HepG2 (cell line): ENCODE results near the gene CADPS2. TPM values are rescaled to one million over a fixed set of nuclear protein-coding genes. Genes with fewer than 3 reads are reported as not detected.

Experiments used
- ATAC-seq: fragments of 200-7000 bp; cut with Tn5 transposase; 3 replicates; pipeline ENCODE4 v1.9.1; 2020; ENCODE audit warnings: mild to moderate bottlenecking, moderate library complexity
- BruUV-seq: library from RNA; stranded (reverse); fragments of 400-500 nt; replicated peaks from 2 replicates; lab custom pipeline; 2021; lab: Mats Ljungman, UMichigan
- CTCF ChIA-PET: fragments of 300-600 bp; formaldehyde crosslinking; extraction: SDS; loops from one replicate; lab custom pipeline; 2021; ENCODE audit warnings: low total read pairs, inconsistent platforms, low intra/inter-chr PET ratio; lab: Yijun Ruan, JAX
- POLR2A ChIA-PET: fragments of 350-600 bp; sonication (Branson Sonifier 250); formaldehyde crosslinking; loops from one replicate; lab custom pipeline; 2020; ENCODE audit warnings: antibody characterized with exemption, inconsistent platforms; lab: Yijun Ruan, JAX
- DNase-seq: peaks from one replicate; pipeline ENCODE4 v3.0.0-alpha.2; 2015; ENCODE audit warnings: low spot score
- FAIRE-seq: peaks from 3 replicates; lab custom pipeline; 2011; peaks lifted over from hg19 to GRCh38; lab: Jason Lieb, UNC
- H2AFZ ChIP-seq: one replicate; pipeline ENCODE4 v1.6.1; 2011; ENCODE audit warnings: low read length, inconsistent platforms
- H3K27ac ChIP-seq: fragments of 300-600 bp; 3 replicates; pipeline ENCODE4 v1.8.0; 2011; ENCODE audit warnings: mixed run types, mild to moderate bottlenecking, mixed read lengths, low read length, inconsistent platforms; ENCODE audit not compliant: insufficient read depth; ENCODE audit errors: extremely low read length
- H3K27me3 ChIP-seq, 2 experiments: fragments of 200-600 bp in 1 of 2; 2 replicates in 1 of 2; 3 replicates in 1 of 2; pipeline versions ENCODE4 v1.6.0 to v1.8.0; 2011; ENCODE audit warnings: low read length in 2 of 2, mild to moderate bottlenecking in 2 of 2, moderate library complexity in 2 of 2, inconsistent platforms in 1 of 2; ENCODE audit not compliant: insufficient read depth in 2 of 2, control insufficient read depth in 1 of 2
- H3K36me3 ChIP-seq, 2 experiments: fragments of 200-600 bp in 1 of 2; replicated peaks in 1 of 2; 2 replicates in 1 of 2; 3 replicates in 1 of 2; pipeline versions ENCODE4 v1.5.1 to v1.8.0; 2011; ENCODE audit warnings: low read length in 2 of 2, inconsistent platforms in 1 of 2; ENCODE audit not compliant: insufficient read depth in 2 of 2, control insufficient read depth in 1 of 2
- H3K4me1 ChIP-seq: 2 replicates; pipeline ENCODE4 v1.5.1; 2012; ENCODE audit warnings: low read length, inconsistent platforms; ENCODE audit not compliant: insufficient read depth
- H3K4me2 ChIP-seq: 2 replicates; pipeline ENCODE4 v1.6.0; 2011; ENCODE audit warnings: low read depth, low read length, inconsistent platforms
- H3K4me3 ChIP-seq, 3 experiments: fragments of 200-600 bp in 1 of 3; sonication (generic), shearing (Covaris generic) in 1 of 3; replicated peaks in 1 of 3; 2 replicates each; pipeline ENCODE4 v1.5.1; 2011 to 2016; ENCODE audit warnings: low read length in 3 of 3, inconsistent platforms in 2 of 3, low read depth in 2 of 3, mild to moderate bottlenecking in 2 of 3, control low read depth in 1 of 3, mixed read lengths in 1 of 3; ENCODE audit not compliant: insufficient read depth in 1 of 3
- H3K79me2 ChIP-seq: one replicate; pipeline ENCODE4 v1.6.1; 2011; ENCODE audit warnings: low read length, inconsistent platforms; ENCODE audit not compliant: insufficient read depth
- H3K9ac ChIP-seq: 2 replicates; pipeline ENCODE4 v1.6.0; 2011; ENCODE audit warnings: mild to moderate bottlenecking, low read depth, low read length, inconsistent platforms; ENCODE audit not compliant: insufficient read depth
- H3K9me3 ChIP-seq: 2 replicates; pipeline ENCODE4 v1.5.1; 2012; ENCODE audit warnings: mild to moderate bottlenecking, low read length
- H4K20me1 ChIP-seq: 2 replicates; pipeline ENCODE4 v1.6.0; 2011; ENCODE audit warnings: inconsistent platforms, mild to moderate bottlenecking, low read length, moderate library complexity; ENCODE audit not compliant: insufficient read depth
- CTCF ChIP-seq: sonication (generic); formaldehyde crosslinking; IDR thresholded peaks from 2 replicates; pipeline ENCODE4 v1.5.0; 2020; ENCODE audit warnings: mild to moderate bottlenecking, missing genetic modification reagents, moderate library complexity
- HOXA5 ChIP-seq: sonication (generic); formaldehyde crosslinking; IDR thresholded peaks from 2 replicates; pipeline ENCODE4 v1.4.0; 2020; ENCODE audit warnings: missing genetic modification reagents
- PREB ChIP-seq: sonication (generic); formaldehyde crosslinking; IDR thresholded peaks from 2 replicates; pipeline ENCODE4 v1.4.0; 2020; ENCODE audit warnings: missing genetic modification reagents
- RNF2 ChIP-seq: fragments of 450-650 bp; conservative IDR thresholded peaks from 2 replicates; pipeline ENCODE4 v1.6.1; 2016; ENCODE audit warnings: low read depth
- SMC3 ChIP-seq: IDR thresholded peaks from 2 replicates; pipeline ENCODE4 v1.6.1; 2011; ENCODE audit warnings: low read length, improper control_type of control experiment
- STAG1 ChIP-seq: sonication (generic); formaldehyde crosslinking; IDR thresholded peaks from 2 replicates; pipeline ENCODE4 v1.4.0; 2020; ENCODE audit warnings: missing genetic modification reagents
- ZNF30 ChIP-seq: sonication (generic); formaldehyde crosslinking; IDR thresholded peaks from 2 replicates; pipeline ENCODE4 v1.5.0; 2020; ENCODE audit warnings: mild to moderate bottlenecking, missing genetic modification reagents
- ZNF747 ChIP-seq: sonication (generic); formaldehyde crosslinking; IDR thresholded peaks from 2 replicates; pipeline ENCODE4 v1.8.1; 2023; ENCODE audit warnings: missing genetic modification reagents, mild to moderate bottlenecking, borderline replicate concordance
- WGBS: methylation state at CpG from one replicate; pipeline ENCODE4 v1.1.6; 2017; ENCODE audit warnings: low lambda C conversion rate; 5-methylcytosine and 5-hydroxymethylcytosine counted together
- in situ Hi-C: cut with HindIII; loops from 2 replicates; pipeline ENCODE4 v1.10.0; 2017; ENCODE audit warnings: low pct_unique_long_range_greater_than_20kb; ENCODE audit not compliant: extremely low pct_ligation_motif_present
- intact Hi-C: fragments of 100-400 bp; cut with micrococcal nuclease; formaldehyde crosslinking; loops from one replicate; pipeline ENCODE4 v1.10.0; 2022; ENCODE audit not compliant: unreplicated experiment
- polyA plus RNA-seq, 8 experiments: library from polyadenylated mRNA; depleted of rRNA in 3 of 8; stranded (reverse) in 7 of 8; unstranded in 1 of 8; fragments of >200 nt; fragmentation: Illumina TruSeq in 4 of 8; extraction: Trizol in 4 of 8; gene quantifications; 2 replicates each; pipeline versions ENCODE4 v1.2.1 to v1.2.3, GENCODE V29; 2011 to 2016; ENCODE audit warnings: low read depth in 4 of 8, missing spikeins in 1 of 8, mixed read lengths in 1 of 8; ENCODE audit not compliant: insufficient read depth in 1 of 8
- total RNA-seq, 5 experiments: library from RNA; depleted of rRNA; stranded (reverse); fragments of >200 nt; fragmentation: Illumina TruSeq; extraction: Trizol; gene quantifications; 2 replicates each; pipeline ENCODE4 v1.2.3, GENCODE V29; 2016; ENCODE audit warnings: low read depth in 1 of 5

Gene CADPS2
- total and polyA plus RNA-seq, 2 of the 13 experiments (the other 11 are each of a cell fraction or from before 2014, with no cell fraction given) = 17.6 to 43.8 TPM

DNA sequence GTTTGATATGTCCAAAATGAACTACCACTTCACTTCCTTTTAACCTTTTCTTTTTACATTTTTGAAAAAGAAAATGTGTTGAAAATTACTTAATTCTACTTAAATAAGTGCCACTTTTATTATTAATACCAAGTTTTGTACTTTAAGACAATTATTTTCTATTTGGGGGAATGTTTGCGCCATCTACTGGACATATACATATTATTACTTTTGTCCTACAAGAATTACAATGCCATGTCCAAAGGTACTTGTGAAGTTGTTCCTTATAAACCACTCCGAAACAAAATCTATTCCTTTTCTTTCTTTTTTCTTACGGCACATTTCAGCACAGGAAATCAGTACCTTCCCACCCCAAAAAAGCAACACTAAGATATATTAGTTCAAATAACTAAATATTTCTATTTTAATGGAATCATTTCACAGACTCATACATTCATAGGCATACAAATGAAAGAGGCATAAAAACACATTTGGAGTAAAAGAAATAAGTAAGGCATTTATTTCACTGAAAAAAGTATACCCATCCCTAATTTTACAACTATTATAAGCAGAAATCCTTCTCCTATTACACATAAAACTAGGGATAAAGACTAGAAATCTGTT lies 357.3 kb downstream of the CADPS2 start:
- DNase-seq (peak; percentile 21), FAIRE-seq (no peak), ATAC-seq (no peak)
- H3K36me3 ChIP-seq = no peaks in the 10 kb centered on the region
- H3K27ac ChIP-seq = no peak overlapping the region
- peak; percentile 52 for TF ChIP-seq CTCF (CRISPR knock-in tag)
- TF ChIP-seq ZNF747 (CRISPR knock-in tag) = no peak
- TF ChIP-seq RNF2 = no peak
- TF ChIP-seq HOXA5 (CRISPR knock-in tag) = no peak
- peak; percentile 56 for TF ChIP-seq STAG1
- no peak for TF ChIP-seq ZNF30 (CRISPR knock-in tag)
- TF ChIP-seq PREB (CRISPR knock-in tag) = no peak
- TF ChIP-seq SMC3 = peak; percentile 45; the same call in 1 of the 2 replicates
- ChIA-PET CTCF (interaction anchor here (1.2 to 1.6 kb wide), 3 partner anchors 310 to 436 kb away, joined by 3 to 18 read pairs (median 6); partner anchors contain the start of gene AASS), POLR2A (no interaction called here)
- no peaks in the 10 kb centered on the region for H3K79me2 ChIP-seq
- H3K9ac ChIP-seq = no peak overlapping the region
- H3K27me3 ChIP-seq = no peaks in the 10 kb centered on the region
- H3K4me3 ChIP-seq = no peak overlapping the region
- intact Hi-C loops (loop anchor here (1.0 kb wide), 2 partner anchors 310 to 436 kb away; no protein-coding TSS in a partner anchor), in situ Hi-C loops (no loop called here)
- BruUV-seq = no TSS peak
- H4K20me1 ChIP-seq = no peaks in the 10 kb centered on the region
- H3K4me1 ChIP-seq = no peaks in the 10 kb centered on the region
- no peak overlapping the region for H3K4me2 ChIP-seq
- WGBS = 24% methylated on average over 3 of the region's 3 CpGs
- no peak overlapping the region for H2AFZ ChIP-seq
- H3K9me3 ChIP-seq = no peaks in the 10 kb centered on the region
